Calu3 (cell line): ENCODE data around the gene SETBP1. TPM values are rescaled to one million over a fixed set of nuclear protein-coding genes. Genes with fewer than 3 reads are reported as not detected.

Experiments
- BruUV-seq: library from RNA; stranded (reverse); fragments of 400-500 nt; replicated peaks from 2 replicates; lab custom pipeline; 2021; lab: Mats Ljungman, UMichigan
- CTCF ChIA-PET: fragments of 300-600 bp; sonication (Branson Sonifier 250); formaldehyde crosslinking; loops from one replicate; lab custom pipeline; 2022; ENCODE audit warnings: antibody characterized with exemption; lab: Charles Lee
- DNase-seq: peaks from one replicate; pipeline ENCODE4 v3.0.0; 2022
- H3K27ac Mint-ChIP-seq: one replicate; pipeline ENCODE4 v1.8.0; 2022; ENCODE audit warnings: mixed read lengths; ENCODE audit not compliant: unreplicated experiment
- H3K27me3 Mint-ChIP-seq: one replicate; pipeline ENCODE4 v1.8.0; 2022; ENCODE audit warnings: mixed read lengths; ENCODE audit not compliant: unreplicated experiment
- H3K36me3 Mint-ChIP-seq: one replicate; pipeline ENCODE4 v1.8.0; 2022; ENCODE audit warnings: mild to moderate bottlenecking, moderate library complexity, mixed read lengths; ENCODE audit not compliant: insufficient read depth, unreplicated experiment
- H3K4me1 Mint-ChIP-seq: one replicate; pipeline ENCODE4 v1.8.0; 2022; ENCODE audit warnings: mild to moderate bottlenecking, low read depth, mixed read lengths; ENCODE audit not compliant: unreplicated experiment
- H3K4me3 Mint-ChIP-seq: one replicate; pipeline ENCODE4 v1.8.0; 2022; ENCODE audit warnings: mild to moderate bottlenecking, low read depth, moderate library complexity, mixed read lengths; ENCODE audit not compliant: unreplicated experiment
- H3K9me3 Mint-ChIP-seq: one replicate; pipeline ENCODE4 v1.8.0; 2022; ENCODE audit warnings: low read depth, mixed read lengths; ENCODE audit not compliant: unreplicated experiment
- intact Hi-C: fragments of 100-400 bp; cut with micrococcal nuclease; formaldehyde crosslinking; loops from one replicate; pipeline ENCODE4 v1.10.0; 2022; ENCODE audit not compliant: unreplicated experiment
- total RNA-seq: library from RNA; stranded (reverse); gene quantifications from 2 replicates; pipeline ENCODE4 v1.2.3, GENCODE V29; 2022
- TF ChIP-seq, protein P1 (sequence below): fragments of 200-600 bp; IDR thresholded peaks from one replicate; pipeline ENCODE4 v1.8.0; 2022; ENCODE audit warnings: antibody characterized with exemption; ENCODE audit not compliant: unreplicated experiment

SETBP1 gene
- total RNA-seq, 1 experiment from 2014 or later: 6.0 TPM

- peak; percentile 67 for DNase-seq
- BruUV-seq: no TSS peak
- H3K27me3 Mint-ChIP-seq: no peaks in the 10 kb centered on the region
- no peak overlapping the region for H3K4me3 Mint-ChIP-seq
- intact Hi-C loops: no loop called here
- TF ChIP-seq, protein P1, sequence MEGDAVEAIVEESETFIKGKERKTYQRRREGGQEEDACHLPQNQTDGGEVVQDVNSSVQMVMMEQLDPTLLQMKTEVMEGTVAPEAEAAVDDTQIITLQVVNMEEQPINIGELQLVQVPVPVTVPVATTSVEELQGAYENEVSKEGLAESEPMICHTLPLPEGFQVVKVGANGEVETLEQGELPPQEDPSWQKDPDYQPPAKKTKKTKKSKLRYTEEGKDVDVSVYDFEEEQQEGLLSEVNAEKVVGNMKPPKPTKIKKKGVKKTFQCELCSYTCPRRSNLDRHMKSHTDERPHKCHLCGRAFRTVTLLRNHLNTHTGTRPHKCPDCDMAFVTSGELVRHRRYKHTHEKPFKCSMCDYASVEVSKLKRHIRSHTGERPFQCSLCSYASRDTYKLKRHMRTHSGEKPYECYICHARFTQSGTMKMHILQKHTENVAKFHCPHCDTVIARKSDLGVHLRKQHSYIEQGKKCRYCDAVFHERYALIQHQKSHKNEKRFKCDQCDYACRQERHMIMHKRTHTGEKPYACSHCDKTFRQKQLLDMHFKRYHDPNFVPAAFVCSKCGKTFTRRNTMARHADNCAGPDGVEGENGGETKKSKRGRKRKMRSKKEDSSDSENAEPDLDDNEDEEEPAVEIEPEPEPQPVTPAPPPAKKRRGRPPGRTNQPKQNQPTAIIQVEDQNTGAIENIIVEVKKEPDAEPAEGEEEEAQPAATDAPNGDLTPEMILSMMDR: no peak
- CTCF ChIA-PET: no interaction called here
- H3K36me3 Mint-ChIP-seq: no peaks in the 10 kb centered on the region
- H3K9me3 Mint-ChIP-seq: no peaks in the 10 kb centered on the region
- peaks cover 14% of the 10 kb centered on the region for H3K4me1 Mint-ChIP-seq
- peak overlapping the region; percentile 21 for H3K27ac Mint-ChIP-seq
Observed at GRCh38 chr18:44838971-44839666, 158.4 kb downstream of the SETBP1 start.

DNA sequence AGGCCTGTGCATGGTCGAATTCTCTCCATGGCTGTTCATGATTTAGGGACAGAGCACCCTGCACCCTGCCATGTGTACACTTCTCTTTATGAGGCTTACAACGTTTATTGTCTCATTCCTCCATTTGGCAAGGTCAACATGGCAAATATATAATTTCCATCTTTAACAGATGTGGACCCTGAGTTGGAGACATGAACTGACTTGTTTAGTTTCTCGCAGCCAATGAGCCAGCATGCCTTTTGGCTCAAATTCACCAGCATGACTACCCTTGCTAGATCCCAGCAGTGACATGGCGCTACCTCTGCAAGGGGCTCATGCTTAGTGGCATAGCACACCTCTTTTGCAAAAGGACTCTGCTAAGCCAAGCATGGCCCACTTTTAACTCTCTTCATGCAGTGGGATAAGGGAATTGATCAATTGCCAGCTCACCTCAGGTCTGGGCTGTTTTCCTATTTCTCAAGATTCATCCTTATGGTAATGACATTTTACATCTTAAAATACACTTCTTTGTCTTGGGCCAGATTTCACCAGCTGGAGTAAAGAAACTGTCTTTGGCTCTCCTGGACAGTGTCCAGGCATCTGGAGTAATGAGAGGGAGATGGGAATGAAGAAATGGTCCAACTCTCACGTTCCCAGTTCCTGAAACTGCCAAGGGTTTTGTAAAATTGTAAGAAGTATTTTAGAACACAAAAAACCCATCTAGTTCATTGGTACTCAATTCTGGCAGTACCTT lies 159.5 kb downstream of the SETBP1 start:
- BruUV-seq: no TSS peak
- DNase-seq: no peak
- intact Hi-C loops: no loop called here
- Mint-ChIP-seq H3K27ac (no peak overlapping the region), H3K4me3 (no peak overlapping the region), H3K27me3 (no peaks in the 10 kb centered on the region), H3K9me3 (no peaks in the 10 kb centered on the region), H3K36me3 (no peaks in the 10 kb centered on the region), H3K4me1 (peaks cover 14% of the 10 kb centered on the region)
- TF ChIP-seq, protein P1: no peak
- CTCF ChIA-PET: interaction anchor here (1.3 kb wide), 1 partner anchor 13 kb away, joined by 3 read pairs; no protein-coding TSS in a partner anchor

GRCh38 chr18:44841221-44841620 lies 160.5 kb downstream of the SETBP1 start:
- CTCF ChIA-PET: interaction anchor here (1.3 kb wide), 1 partner anchor 14 kb away, joined by 3 read pairs; no protein-coding TSS in a partner anchor
- Mint-ChIP-seq H3K9me3 (no peaks in the 10 kb centered on the region), H3K4me3 (no peak overlapping the region), H3K36me3 (no peaks in the 10 kb centered on the region), H3K4me1 (peaks cover 14% of the 10 kb centered on the region), H3K27me3 (no peaks in the 10 kb centered on the region), H3K27ac (no peak overlapping the region)
- TF ChIP-seq, protein P1: no peak
- intact Hi-C loops: no loop called here
- DNase-seq: no peak
- no TSS peak for BruUV-seq

GRCh38 chr18:44841752-44842587 lies 161.3 kb downstream of the SETBP1 start:
- CTCF ChIA-PET: interaction anchor here (1.3 kb wide), 1 partner anchor 15 kb away, joined by 3 read pairs; no protein-coding TSS in a partner anchor
- no peak overlapping the region for H3K27ac Mint-ChIP-seq
- no peak for DNase-seq

More at GRCh38 chr18:44841752-44842587, 161.3 kb downstream of the SETBP1 start:
- Mint-ChIP-seq H3K36me3 (no peaks in the 10 kb centered on the region), H3K4me1 (peaks cover 14% of the 10 kb centered on the region), H3K4me3 (no peak overlapping the region), H3K9me3 (no peaks in the 10 kb centered on the region), H3K27me3 (no peaks in the 10 kb centered on the region)
- intact Hi-C loops: no loop called here
- no TSS peak for BruUV-seq
- TF ChIP-seq, protein P1: no peak
